Adipose tissue (tissue), 3 donors: ENCODE results near the gene EFHD2. TPM values are rescaled to one million over a fixed set of nuclear protein-coding genes. Genes with fewer than 3 reads are reported as not detected.
"Not testable (repeated sequence)": the region's sequence is repeated elsewhere in the genome, so short reads cannot be mapped to it uniquely, and the experiment has no call there.

Experiments
- H3K27ac ChIP-seq: one replicate; pipeline ENCODE4 v1.5.1; 2013; ENCODE audit warnings: low read depth, low read length
- WGBS, 3 donors: extraction: QIAGEN DNeasy Blood & Tissue Kit; methylation state at CpG; one replicate each; pipeline ENCODE4 v1.1.7; 2013; 5-methylcytosine and 5-hydroxymethylcytosine counted together
- polyA plus RNA-seq, 3 donors: library from polyadenylated mRNA; stranded (reverse); fragments of 200-250 nt; gene quantifications; one replicate each; pipeline ENCODE4 v1.2.3, GENCODE V29; 2013
- donor health status: healthy with polysubstance abuse.
- donor health status: Bipolar disorder and iron deficiency.
- donor health status: healthy.

Gene EFHD2
- polyA plus RNA-seq, 3 donors = 44.4 to 58.0 (median 45.1) TPM

GRCh38 chr1:15424146-15424667 lies 14.5 kb downstream of the EFHD2 start:
- WGBS, 3 donors = 32 to 81% (median 76%) methylated on average over 13 of the region's 13 CpGs
- H3K27ac ChIP-seq = no peak overlapping the region

DNA sequence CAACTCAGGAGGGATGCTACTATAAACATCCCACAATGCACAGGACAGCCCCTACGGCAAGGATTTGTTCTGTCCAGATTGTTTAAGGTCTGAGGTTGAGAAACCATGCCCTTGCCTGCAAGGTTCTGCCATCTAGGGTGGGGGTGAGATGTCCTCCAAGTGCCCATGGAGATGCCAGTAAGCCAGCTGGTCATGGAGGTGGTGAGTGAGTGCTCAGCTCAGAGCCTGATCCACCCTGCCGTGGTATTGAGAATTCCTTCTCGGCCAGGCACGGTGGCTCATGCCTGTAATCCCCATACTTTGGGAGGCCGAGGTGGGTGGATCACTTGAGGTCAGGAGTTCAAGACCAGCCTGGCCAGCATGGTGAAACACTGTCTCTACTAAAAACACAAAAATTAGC lies 15.3 kb downstream of the EFHD2 start:
- H3K27ac ChIP-seq = no peak overlapping the region
- 40 to 88% (median 74%) methylated on average over 5 of the region's 5 CpGs for WGBS, 3 donors

- 88 to 98% (median 93%) methylated on average over 10 of the region's 10 CpGs for WGBS, 3 donors
- H3K27ac ChIP-seq = no peak overlapping the region
These were observed 15.8 kb downstream of the EFHD2 start for GRCh38 chr1:15425521-15425920.

DNA sequence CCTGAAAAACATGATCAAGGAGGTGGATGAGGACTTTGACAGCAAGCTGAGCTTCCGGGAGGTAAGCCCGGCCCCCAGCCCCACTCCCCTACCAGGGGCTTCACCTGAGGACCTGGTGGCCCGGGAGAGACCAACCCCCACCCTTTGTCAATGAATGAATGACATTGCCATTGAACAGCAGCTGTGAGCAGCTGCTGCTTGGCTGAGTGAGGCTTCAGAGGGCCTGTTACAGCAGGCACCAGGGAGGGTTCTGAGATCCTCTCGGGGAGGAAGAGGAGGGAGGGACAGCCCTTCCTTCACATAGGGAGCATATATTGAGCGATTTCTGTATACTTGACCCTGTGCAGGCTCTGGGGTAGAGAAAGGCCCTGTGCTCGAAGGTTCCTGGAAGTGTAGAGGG lies 16.3 kb downstream of the EFHD2 start:
- no peak overlapping the region for H3K27ac ChIP-seq
- 58 to 87% (median 82%) methylated on average over 6 of the region's 6 CpGs for WGBS, 3 donors

DNA sequence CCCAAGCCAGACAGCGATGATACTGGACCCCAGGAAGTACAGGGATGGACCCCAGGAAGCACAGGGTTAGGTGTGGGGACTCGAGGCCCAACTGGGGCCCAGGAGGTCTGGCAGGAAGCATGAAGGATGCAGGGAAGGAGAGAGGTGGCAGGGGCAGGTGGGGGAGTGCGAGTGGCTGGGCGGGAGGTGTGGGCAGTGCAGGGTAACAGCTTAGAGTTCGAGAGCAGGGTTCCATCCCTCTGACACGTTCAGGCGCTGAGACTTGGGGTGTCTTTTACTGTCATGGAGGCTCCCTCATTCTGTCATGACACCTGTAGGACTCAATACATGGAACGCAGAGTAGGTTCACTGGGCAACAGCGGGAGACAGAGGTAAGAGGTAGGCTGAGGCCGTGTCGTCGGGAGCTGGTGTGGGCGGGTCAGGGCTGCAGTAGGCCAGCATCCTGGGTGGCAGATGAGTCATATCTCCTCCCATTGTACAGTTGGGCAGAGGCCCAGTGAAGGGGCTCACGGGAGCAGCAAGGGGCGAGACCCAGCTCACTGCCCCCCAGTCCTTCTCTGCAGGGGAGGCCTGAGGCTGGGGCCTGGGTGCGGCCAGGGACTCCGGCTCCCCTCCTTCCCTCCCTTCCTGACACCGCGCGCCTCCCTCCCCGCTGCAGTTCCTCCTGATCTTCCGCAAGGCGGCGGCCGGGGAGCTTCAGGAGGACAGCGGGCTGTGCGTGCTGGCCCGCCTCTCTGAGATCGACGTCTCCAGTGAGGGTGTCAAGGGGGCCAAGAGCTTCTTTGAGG lies 17.0 kb downstream of the EFHD2 start:
- H3K27ac ChIP-seq = no peak overlapping the region

GRCh38 chr1:15427280-15427666 lies 17.6 kb downstream of the EFHD2 start:
- WGBS, 3 donors = 61 to 73% (median 71%) methylated on average over 6 of the region's 6 CpGs
- H3K27ac ChIP-seq = no peak overlapping the region

More for the DNA sequence above, 17.0 kb downstream of the EFHD2 start:
- 57 to 69% (median 66%) methylated on average over 22 to 30 of the region's 30 CpGs for whole genome bisulfite sequencing, 3 donors

- not testable (repeated sequence) for H3K27ac ChIP-seq
- WGBS, 3 donors = 84 to 88% (median 87%) methylated on average over 11 of the region's 11 CpGs
These were observed 18.6 kb downstream of the EFHD2 start for GRCh38 chr1:15428252-15428651.

GRCh38 chr1:15428815-15429435 lies 19.2 kb downstream of the EFHD2 start:
- WGBS, 3 donors = 82 to 91% (median 87%) methylated on average over 15 to 18 of the region's 18 CpGs

GRCh38 chr1:15429701-15430149 lies 20.0 kb downstream of the EFHD2 start:
- WGBS, 3 donors = 60 to 75% (median 73%) methylated on average over 19 of the region's 19 CpGs
- H3K27ac ChIP-seq = no peak overlapping the region

More at GRCh38 chr1:15428815-15429435, 19.2 kb downstream of the EFHD2 start:
- no peak overlapping the region for H3K27ac ChIP-seq

DNA sequence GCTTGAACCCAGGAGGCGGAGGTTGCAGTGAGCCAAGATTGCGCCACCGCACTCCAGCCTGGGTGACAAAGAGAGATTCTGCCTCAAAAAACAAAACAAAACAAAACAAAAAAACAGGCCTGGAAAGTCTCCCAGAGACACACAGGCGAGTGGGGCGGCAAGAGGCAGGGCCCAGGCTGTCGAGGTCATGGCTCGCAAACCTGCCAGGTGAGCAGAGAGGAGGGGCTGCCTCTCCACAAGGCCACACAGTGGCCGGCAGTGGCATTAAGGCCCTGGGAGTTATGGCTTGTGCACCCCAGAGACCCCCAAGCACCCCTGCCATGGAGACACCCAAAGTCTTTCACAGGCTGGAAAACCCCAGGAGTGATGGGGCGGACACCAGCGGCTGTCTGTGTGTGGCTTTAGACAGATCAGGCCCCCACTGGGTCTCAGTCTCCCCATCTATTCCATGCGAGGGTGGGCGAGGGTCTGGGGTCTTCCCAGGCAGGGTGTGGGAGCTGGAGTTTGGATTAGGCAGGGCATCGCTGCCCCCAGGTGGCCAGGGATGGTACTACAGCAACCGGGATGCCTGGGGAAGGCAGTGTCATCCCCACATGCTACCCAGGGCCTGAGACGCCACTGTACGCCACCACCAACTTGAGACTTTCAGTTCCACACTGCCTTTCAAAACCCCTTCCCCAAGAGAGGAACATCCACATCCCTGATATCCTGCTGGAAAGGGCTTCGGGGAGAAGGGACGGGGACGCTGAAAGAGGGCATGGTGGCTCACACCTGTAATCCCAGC lies 21.3 kb downstream of the EFHD2 start:
- WGBS, 3 donors = 38 to 62% (median 60%) methylated on average over 19 of the region's 19 CpGs
- no peak overlapping the region for H3K27ac ChIP-seq

- 53 to 85% (median 83%) methylated on average over 4 of the region's 4 CpGs for WGBS, 3 donors
These were observed 21.9 kb downstream of the EFHD2 start for GRCh38 chr1:15431571-15431948.

GRCh38 chr1:15432324-15432723 lies 22.6 kb downstream of the EFHD2 start:
- 31 to 78% (median 63%) methylated on average over 9 of the region's 9 CpGs for WGBS, 3 donors
- H3K27ac ChIP-seq = no peak overlapping the region

More at GRCh38 chr1:15431571-15431948, 21.9 kb downstream of the EFHD2 start:
- no peak overlapping the region for H3K27ac ChIP-seq

- no peak overlapping the region for H3K27ac ChIP-seq
- WGBS, 3 donors = 62 to 94% (median 87%) methylated on average over 9 of the region's 9 CpGs
These were observed 23.8 kb downstream of the EFHD2 start for GRCh38 chr1:15433471-15433870.

DNA sequence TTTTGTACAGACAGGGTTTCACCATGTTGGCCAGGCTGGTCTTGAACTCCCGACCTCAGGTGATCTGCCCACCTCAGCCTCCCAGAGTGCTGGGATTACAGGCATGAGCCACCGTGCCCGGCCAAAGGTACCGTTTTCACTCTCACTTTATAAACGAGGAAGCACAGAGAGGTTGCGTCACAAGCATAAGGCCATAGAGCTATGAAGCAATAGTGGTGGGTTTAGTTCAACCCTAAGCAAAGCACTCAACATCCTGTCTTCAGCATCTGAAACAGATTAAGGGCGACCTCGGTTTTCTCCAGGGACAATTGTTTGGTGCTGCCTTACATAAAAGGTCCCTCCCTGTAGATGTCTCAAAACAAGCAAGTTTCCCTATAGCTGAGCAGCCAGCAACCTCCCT lies 25.1 kb downstream of the EFHD2 start:
- not testable (repeated sequence) for H3K27ac ChIP-seq
- WGBS, 3 donors = 34 to 60% (median 40%) methylated on average over 8 of the region's 8 CpGs

DNA sequence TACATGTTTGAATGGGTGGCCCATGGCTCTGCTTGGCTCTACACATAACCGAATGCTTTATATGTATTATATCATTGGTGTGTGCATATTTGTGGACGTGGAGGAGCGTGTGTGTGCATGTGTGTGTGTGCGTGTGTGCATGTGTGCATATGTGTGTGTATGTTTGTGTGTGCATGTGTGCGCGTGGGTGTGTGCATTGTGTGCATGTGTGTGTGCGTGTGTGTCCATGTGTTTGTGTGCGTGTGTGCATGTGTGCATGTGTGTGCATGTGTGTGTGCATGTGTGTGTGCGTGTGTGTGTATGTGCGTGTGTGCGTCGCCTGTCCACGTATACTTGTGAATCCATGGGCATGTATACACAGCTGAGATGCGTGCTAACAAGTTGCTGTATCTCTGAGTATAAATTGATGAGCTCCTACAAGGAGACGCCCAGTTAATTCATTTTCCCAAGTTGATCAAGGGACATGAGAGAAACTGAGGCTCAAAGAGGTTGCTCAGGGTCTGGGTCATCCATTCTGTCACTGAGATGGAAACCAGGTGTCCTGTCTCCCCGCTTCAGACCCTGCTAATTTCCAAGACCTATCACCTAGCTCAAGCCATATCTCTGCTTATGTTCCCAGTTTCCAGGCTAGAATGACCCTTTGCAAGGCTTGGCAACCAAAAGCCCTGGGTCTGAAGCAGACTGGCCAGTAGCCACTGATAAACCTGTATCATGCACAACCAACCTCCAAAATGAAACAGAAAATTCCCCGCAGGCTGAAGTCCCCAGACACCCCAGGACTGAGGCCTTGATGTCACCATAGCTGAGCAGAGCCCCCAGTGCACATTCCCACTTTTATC lies 25.8 kb downstream of the EFHD2 start:
- no peak overlapping the region for H3K27ac ChIP-seq
- WGBS, 3 donors = 77 to 94% (median 93%) methylated on average over 17 of the region's 17 CpGs

GRCh38 chr1:15436881-15437442 lies 27.3 kb downstream of the EFHD2 start:
- no peak overlapping the region for H3K27ac ChIP-seq
- WGBS, 3 donors = 76 to 96% (median 96%) methylated on average over 6 of the region's 6 CpGs

DNA sequence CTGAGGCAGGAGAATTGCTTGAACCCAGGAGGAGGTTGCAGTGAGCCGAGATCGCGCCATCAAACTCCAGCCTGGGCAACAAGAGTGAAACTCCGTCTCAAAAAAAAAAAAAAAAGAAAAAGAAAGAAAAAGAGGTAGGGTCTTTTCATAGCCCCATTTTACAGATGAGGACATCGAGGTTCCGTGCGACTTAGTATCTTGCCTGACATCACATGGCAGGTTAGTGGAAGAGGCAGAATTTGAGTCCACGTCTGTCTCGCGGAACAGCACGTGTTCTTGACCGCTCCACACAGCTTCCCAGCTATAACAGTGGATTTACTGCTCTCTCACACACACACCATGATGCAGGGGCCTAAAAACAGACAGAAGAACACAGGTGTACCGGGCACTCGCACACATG lies 29.6 kb downstream of the EFHD2 start:
- WGBS, 3 donors = 37 to 97% (median 94%) methylated on average over 14 of the region's 14 CpGs
- no peak overlapping the region for H3K27ac ChIP-seq

DNA sequence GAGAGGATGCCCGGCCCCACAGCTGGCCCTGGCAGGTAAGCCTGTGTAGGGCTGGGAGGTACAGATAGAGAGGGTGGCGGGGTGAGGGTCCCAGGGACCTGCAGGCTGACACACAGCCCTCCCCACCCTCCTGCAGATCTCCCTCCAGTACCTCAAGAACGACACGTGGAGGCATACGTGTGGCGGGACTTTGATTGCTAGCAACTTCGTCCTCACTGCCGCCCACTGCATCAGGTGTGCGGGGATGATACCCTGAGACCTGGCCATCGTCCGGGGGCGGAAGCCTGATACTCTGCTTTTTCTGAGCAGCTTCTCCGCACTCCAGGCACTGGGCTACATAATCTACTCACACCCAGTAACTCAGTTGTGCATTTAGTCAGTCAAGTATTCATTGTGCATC lies 30.7 kb downstream of the EFHD2 start:
- WGBS, 3 donors = 37 to 91% (median 86%) methylated on average over 13 of the region's 13 CpGs
- no peak overlapping the region for H3K27ac ChIP-seq
